HL-60 (cell line): ENCODE measurements around the gene MIOS.

Experiments
- POLR2AphosphoS5 ChIP-seq: IDR thresholded peaks from 2 replicates; pipeline ENCODE4 v1.6.1; 2012; ENCODE audit warnings: low read depth
- TF ChIP-seq, protein P1 (sequence below): IDR thresholded peaks from one replicate; pipeline ENCODE4 v1.5.1; 2011; ENCODE audit warnings: low read length, control low read depth, inconsistent platforms; ENCODE audit not compliant: insufficient read depth

DNA sequence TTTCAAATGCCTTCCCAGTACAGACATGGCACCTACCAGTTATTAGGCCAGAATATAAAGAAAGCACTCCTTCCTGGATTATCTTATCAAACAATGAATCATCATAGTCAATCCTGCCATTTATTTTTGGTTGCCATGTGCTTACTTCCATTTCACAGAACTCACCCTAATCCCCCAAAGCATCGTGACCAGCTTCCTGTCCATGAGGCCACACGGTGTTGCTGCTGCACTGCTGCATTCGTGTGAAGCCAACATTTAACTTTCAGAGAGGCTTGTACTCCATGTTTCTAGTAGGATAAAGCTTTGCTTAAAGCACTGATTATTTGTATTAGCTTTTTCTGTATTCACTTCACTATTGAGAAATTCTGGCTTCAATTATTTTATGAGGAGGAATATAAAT is 45.4 kb upstream of the MIOS start:
- no peak for TF ChIP-seq POLR2AphosphoS5
- TF ChIP-seq, protein P1, sequence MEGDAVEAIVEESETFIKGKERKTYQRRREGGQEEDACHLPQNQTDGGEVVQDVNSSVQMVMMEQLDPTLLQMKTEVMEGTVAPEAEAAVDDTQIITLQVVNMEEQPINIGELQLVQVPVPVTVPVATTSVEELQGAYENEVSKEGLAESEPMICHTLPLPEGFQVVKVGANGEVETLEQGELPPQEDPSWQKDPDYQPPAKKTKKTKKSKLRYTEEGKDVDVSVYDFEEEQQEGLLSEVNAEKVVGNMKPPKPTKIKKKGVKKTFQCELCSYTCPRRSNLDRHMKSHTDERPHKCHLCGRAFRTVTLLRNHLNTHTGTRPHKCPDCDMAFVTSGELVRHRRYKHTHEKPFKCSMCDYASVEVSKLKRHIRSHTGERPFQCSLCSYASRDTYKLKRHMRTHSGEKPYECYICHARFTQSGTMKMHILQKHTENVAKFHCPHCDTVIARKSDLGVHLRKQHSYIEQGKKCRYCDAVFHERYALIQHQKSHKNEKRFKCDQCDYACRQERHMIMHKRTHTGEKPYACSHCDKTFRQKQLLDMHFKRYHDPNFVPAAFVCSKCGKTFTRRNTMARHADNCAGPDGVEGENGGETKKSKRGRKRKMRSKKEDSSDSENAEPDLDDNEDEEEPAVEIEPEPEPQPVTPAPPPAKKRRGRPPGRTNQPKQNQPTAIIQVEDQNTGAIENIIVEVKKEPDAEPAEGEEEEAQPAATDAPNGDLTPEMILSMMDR: no peak
